HG03039 (cell line): ENCODE data around the gene MYH11.
"Not testable (repeated sequence)": the region's sequence is repeated elsewhere in the genome, so short reads cannot be mapped to it uniquely, and the experiment has no call there.

Source experiments
- ATAC-seq: cut with Tn5 transposase; IDR thresholded peaks from one replicate; pipeline ENCODE4 v1.9.1; 2021; ENCODE audit warnings: mild to moderate bottlenecking, moderate library complexity; ENCODE audit not compliant: unreplicated experiment

The MYH11 gene

DNA sequence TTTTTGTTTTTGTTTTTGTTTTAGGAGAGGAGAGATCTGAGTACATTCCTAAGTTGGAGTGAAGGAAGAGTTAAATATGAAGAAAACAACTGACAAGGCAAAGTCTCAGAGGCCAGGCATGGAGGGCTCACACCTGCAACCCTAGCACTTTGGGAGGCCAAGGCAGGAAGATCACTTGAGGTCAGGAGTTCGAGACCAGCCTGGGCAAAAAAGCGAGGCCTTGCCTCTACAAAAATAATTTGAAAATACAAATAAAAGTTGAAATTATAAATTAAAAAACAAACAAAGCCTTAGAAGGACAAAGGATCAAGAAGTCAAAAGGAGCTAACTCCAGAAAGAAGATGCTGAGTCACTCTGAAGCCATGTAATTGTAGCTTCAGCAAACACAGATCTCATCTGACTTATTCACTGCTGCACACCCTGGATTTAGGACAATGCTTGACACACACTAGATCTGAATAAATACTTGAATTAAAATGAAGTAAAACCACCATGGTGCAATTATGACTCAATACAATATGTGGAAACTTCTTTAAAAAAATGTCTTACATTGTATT, 22.5 kb upstream of the MYH11 start:
- no peak for ATAC-seq

DNA sequence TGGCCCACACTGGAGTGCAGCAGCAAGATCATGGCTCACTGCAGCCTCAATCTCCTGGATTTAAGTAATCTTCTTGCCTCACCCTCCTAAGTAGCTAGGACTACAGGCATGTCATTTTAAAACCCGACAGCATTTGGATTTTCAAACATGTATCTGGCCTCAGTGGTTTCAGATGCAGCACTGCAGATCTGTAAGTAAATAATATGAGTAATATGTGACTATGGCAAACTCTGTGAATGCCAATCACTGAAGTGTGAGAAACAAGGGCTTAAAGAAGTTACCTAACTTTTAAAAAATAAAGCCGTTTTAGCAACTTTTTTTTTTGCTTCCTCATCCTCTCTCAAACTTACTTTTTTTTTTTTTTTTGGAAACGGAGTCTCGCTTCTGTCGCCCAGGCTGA, 19.7 kb upstream of the MYH11 start:
- ATAC-seq, result no peak

DNA sequence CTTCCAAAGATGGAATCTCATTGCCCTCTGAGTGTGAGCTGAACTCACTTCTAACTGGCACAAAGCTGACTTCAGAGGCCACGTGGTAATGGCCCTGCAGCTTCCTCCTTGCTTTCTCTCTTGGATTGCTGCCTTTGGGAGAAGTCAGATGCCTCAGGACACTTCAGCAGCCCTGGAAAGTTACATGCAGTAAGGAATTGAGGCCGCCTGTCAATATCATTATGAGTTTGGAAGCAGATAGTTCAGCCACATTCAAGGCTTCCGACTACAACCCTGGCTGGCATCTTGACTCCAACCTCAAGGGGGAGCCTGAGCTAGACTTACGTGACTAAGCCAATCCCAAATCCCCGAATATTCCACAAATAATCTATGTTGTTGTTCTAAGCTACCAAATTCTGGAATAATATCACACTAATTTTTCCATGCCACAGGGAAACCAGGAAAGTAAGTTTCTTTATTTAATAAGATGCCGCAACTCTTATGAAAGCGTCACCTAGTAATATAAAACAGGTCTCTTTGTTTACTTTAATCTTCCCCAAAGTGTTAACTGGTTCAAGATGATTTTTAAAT, 18.0 kb upstream of the MYH11 start:
- no peak for ATAC-seq

DNA sequence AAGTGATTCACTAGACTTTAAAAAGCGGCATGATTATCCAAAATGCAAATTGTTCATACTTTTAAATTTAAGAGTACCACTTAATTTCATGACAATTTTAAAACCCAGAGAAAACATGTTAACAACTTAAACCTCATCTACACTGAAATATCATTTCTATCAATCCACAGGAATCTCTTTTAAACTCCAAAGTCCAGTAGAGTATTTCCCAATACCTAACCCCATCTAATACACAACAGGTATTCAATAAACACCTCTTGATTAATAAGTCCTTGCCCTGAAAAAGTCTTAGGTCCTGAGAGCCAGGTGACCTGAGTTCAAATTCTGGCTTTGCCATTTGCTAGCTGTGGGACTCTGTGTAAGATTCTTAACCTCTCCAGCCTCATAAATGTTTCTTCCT, 16.9 kb upstream of the MYH11 start:
- ATAC-seq, result no peak

DNA sequence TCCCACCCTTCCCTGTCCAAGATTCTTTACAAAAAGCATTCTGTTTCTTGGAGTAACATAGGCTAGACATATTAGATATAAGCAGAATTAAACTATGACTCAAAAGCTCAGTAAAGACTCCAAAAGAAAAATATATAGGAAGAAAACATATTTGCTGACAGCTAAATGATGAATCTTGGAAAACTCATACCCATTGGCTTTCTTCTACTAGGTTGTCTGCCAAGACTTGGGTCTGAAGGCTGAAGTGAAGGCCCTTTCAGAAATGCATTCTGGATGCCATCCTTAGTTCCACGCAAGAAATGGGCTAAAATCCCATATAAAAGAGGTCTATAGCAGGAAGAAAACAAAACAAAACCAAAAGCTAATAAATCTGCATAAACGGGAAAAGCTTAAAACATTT, 16.5 kb upstream of the MYH11 start:
- ATAC-seq, result no peak

DNA sequence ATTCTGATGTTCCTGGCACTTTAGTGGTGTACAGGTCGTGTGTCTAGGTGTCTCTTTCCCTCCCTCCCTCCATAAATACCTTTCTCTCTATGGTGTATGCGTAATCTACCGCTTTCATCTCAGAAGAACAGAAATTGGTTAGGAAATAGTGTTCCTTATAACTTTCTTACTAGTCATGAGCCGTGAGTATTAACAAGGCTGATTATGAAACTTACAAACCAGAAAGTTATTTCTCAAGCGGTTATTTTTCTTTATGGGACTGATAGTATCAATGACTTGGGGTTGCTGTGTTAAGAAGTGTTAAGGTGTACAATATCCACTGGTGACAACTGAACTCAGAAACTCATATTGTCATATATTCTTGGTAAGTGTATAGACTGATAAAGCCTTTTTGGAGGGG, 13.2 kb upstream of the MYH11 start:
- no peak for ATAC-seq

DNA sequence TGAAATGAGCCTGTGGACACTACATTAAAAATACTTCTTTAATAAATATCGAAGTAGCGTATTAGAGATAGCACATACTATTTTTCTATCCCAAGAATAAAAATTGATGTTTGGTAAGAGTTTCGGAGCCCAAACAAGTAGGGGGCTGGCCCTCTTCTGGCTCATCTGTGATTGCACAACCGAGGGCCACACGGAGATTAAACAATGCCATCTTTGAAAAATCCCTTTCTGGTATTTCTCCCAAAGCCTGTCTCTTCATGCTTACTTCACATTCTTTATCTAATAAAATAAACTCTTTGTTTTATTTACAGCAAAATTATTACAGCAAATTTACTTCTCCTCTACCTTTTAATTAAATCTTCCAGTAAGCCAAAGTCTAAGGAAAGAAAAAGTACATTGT, 9.6 kb upstream of the MYH11 start:
- ATAC-seq, result no peak

DNA sequence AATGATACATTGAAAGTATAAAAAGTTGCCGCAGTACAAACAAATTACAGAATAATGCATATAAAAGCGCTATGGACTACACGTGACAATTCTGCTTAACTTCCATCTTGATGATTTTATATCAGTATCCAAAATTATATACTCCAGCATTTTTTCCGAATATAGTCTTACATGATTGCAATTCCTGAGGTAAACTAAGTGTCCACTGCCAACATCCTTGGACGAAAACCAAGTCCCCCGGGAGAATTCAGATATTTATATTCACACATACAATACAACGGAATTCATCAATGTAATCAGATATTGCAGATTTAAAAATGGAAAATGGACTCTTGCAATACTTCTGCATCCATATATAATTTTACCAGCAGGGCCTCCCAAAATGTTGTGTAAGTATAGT, 8.9 kb upstream of the MYH11 start:
- no peak for ATAC-seq

DNA sequence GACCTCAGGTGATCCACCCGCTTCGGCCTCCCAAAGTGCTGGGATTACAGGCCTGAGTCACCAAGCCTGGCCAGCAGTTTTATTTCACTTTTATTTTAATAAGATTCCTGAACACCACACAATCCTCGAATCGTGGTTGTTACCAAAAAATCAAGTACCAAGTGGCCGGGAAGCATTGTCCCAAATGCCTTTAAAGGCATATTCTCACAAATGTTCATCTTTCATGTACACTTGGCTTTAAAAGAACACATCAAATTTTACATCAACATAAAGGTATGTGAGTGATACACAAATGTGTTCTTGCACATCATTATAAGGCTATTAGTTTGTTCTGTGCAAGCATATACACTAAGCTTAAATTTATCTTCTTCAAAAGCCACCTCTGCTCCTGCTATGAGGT, 8.1 kb upstream of the MYH11 start:
- no peak for ATAC-seq

DNA sequence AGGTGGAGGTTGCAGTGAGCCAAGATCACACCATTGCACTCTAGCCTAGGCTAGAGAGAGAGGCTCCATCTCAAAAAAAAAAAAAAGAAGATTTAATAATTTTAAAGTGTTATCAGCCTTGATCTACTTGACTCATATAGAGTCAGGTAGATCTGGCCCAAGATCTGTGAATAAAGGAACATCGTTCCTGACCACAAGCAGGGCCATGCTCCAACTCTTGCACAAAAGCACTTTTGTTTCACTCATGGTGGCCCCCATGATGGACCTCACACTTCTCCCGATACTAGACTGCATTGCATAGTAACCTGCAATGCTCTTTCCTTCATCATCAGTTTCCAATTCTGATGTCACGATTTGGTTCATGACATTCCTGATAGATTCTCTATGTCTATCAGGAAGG, 5.2 kb upstream of the MYH11 start:
- no peak for ATAC-seq

DNA sequence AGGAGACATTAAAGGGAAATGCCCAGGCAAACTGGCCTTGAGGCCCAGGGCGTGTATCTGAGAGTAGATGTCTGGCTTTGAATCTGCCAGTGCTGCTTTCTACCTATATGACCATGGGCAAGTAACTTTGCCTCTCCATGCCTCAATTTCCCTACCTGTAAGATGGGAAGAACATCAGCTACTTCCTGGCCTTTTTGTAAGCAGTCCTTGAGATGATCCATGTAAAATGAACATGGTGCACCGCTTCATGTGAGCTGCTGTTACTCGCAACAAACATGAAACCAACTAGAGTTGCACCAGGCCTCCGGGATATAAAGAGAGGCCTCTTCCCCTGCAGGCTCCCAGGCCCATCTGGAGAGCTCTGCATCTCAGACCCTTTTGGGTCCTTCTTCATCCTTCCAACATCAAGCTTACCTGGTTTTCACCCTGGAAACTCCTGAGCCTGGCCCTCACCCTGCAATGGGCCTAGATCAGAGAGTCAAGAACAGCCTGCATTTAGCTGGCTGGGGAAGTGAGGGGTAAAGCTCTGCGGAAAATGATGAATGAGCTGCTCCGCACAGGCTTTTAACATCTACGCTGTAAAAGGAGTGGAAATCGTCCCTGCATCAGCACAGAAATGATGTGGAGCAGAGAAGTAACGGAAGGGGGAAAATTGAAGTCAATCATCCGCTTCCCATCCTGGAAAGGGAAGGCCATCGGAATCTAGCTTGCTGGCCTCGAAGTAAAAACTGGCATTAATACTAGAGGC, 2.3 kb upstream of the MYH11 start:
- no peak for ATAC-seq

DNA sequence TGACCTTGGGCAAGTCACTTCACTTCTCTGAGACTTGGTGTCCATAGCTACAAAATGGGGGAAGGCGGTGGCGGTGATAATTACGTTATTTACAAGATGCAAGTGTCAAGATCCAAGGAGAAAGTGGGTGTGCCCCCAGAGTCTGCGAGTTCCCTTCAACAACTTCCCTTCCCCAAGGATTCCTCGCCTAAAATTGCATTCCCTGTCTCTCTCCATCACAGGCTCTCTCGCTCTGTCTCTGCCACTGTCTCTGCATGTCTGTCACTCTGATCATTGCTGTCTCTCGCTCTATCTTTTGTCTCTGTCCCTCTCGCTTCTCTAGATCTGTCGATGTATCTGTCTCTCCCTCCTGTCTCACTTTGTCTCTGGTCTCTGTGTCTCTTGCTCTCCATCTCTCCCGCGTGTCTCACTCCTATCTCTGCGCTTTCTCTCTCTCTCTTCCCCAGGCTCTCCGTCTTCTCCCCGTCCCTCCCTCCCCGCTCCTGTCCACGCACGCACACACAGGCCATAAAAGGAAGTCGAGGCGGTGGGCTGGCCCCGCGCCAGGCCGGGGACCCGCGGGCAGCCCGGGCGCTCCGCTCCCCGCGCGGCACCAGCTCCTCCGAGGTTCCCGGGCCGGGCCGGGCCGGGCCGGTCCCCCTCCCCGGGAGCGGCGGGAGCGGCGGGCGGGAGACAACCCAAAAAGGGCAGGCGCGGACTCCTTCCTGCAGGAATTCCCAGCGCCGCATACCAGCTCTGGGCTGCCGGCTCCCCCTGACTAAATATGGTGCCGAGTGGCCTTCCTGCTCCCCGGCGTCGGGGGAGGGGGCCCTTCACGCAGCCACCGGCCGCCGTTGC, 1.1 kb upstream of the MYH11 start:
- no peak for ATAC-seq

DNA sequence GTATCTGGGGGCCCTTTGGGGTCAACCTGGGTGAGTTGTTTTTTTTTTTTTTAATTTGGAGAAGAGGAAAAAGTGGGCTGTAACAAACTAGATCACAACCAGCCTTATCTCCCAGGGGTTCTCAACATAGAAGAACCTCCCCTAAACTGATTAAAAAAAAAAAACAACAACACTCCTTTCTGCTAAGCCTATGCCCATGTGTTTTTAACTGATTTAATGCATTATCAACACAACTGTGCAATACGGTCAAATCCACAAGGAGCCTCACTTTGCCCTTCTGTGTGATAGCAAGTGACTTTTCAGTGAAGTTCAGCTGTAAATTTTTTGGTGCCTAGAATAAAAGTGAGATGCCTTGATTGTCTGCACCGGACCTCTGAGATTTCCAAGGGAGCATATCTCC, 646 bp downstream of the MYH11 start:
- no peak for ATAC-seq

DNA sequence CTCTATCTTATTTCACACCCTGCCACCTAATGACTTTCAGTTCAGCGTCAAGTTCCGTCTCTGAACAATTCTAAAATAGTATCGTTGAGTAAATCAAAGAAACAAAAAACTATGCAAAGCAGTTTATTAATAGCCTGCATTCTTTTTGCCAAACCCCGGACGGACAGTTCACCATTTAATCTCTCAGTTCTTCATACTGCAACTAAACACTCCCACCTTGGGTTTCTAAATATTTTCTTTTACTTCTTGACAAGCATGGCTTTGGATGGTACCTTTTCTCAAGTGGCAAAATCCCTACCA, 1.2 kb downstream of the MYH11 start:
- ATAC-seq, result no peak

DNA sequence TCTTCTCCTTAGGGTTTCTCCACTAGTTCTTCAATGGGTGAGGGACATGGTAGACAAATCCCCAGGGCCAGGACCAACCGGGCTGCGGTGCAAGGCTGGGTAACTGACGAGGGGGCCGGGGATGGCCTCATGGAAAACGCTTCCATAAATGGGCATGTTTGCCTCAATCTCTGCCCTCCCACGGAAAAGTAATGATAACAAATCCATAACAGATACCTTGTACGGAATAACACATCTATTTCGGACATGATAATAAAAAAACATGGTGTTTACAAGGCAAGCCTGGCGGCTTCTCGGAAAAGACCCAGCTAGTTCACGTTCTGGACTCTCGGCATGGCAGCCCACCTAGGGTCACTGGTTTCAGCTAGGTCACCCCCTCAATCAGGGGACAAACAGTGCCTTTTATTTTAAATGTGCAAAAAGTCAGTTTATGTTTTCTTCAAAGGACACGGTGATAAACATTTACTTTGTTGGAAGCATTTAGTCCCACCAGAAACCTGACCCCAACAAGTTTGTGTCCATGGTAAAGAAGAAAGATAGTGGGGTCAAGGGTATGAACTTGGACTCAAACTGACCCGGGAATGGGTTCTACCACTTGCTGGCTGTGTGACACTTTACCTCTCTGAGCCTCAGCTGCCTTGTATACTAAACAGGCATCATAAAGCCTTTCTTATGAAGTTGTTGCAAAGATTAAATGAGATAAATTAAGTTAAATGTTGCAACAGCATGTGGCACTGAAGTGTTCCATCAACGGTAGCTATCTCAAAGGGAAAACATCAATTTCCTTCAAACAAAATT, 1.7 kb downstream of the MYH11 start:
- no peak for ATAC-seq

DNA sequence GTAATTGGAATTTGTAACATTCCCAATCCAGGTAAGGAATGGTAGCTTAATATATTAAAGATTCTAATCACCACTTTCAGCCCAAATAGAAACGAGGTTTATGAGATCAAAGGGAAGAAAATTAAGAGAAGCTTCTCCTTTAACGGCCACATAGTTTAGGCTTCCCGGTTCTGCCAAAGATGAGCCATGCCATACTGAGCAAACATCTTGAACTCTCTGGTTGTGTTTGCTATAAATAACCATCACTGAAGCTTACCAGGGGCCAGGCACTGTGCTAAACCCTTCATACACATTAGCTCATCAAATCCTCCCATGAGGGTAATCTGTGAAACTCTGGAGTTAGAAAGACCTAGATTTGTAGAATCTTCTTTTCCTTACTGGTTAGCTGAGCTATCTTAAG, 2.8 kb downstream of the MYH11 start:
- ATAC-seq, result no peak

DNA sequence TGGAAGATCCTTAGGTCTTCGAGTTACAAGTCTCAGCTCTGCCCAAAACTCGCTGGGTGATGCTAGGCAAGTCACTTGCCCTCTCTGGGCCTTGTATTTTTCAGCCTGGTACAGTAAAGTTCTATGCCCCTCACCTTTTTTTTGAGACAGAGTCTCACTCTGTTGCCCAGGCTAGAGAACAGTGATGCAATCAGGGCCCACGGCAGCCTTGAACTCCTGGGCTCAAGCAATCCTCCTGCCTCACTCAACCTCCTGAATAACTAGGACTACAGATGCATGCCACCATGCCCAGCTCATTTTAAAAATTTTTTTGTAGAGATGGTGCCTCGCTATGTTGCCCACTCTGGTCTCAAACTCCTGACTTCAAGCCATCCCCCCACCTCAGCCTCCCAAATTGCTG, 3.8 kb downstream of the MYH11 start:
- no peak for ATAC-seq

DNA sequence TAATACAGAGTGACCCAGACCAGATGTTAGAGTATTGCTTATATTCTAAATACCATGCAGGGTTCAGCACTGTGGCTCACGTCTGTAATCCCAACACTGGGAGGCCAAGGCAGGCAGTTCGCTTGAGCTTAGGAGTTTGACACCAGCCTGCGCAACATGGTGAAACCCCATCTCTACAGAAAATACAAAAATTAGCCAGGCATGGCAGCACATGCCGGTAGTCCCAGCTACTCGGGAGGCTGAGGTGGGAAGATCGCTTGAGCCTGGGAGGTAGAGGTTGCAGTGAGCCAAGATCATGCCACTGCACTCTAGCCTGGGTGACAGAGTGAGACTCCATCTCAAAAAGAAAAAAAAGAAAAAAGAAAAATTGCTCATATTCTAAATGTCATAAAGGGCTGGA, 6.3 kb downstream of the MYH11 start:
- ATAC-seq, result not testable (repeated sequence)

DNA sequence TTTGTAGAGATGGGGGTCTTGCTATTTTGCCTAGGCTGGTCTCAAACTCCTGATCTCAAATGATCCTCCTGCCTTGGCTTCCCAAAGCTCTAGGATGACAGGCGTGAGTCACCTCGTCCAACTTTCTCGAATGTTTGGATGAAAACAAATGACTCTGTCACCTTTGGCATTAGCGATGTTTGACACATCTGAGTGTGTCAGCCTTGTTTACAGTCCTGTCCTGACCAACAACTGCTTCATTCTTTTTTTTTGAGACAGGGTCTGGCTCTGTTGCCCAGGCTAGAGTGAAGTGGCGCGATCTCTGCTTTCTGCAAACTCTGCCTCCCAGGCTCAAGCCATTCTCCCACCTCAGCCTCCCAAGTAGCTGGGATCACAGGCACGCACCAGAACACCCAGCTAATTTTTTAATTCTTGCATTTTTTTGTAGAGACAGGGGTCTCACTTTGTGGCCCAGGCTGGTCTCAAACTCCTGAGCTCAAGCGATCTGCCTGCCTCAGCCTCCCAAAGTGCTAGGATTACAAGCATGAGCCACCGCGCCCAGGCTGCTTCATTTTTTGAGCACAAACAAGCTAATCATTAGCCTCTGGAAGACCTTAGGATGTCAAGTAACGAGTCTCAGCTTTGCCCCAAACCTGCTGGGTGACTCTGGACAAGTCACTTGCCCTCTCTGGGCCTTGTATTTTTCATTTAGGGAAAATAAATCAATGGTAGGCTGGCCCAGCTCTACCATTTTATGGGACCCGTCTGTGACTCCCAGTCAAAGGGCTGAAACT, 7.4 kb downstream of the MYH11 start:
- ATAC-seq, result no peak

DNA sequence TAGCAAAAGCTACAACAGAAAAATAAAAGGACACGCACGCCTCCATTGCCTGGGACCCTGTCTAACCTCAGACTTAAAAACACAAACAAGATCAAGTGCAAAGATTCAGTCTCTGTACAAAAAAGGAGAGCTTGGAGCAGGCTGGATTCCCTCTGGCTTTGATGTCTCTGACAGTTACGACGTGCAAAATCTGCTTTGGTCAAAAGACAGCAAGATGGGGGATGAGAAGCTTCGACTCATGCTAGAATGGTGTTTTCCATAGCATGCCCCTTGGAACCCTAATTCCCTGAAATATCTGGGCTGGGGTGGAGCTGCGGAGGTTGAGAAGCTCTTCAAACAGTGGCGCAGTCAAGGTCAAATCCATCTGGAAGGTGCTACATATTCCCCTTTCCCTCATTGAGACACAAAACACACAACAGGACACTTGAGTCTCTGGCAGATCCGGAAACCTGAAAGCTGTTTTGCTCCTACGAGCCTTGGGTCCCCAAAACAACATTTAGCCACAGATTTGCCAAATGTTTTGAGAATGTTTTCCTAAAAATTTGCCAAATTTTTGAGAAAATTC, 9.1 kb downstream of the MYH11 start:
- ATAC-seq, result no peak
